SK-N-SH (cell line): ENCODE data around the gene UBE2U. TPM values are rescaled to one million over a fixed set of nuclear protein-coding genes. Genes with fewer than 3 reads are reported as not detected.
A peak's percentile ranks its signal among the peaks of the same experiment; 100 is the strongest.

Experiments used
- CTCF ChIA-PET: fragments of 300-600, 350-600 bp; formaldehyde crosslinking; extraction: SDS; loops from one replicate; lab custom pipeline; 2021; lab: Yijun Ruan, JAX
- POLR2A ChIA-PET: fragments of 350-600 bp; sonication (Branson Sonifier 250); formaldehyde crosslinking; extraction: SDS; loops from one replicate; lab custom pipeline; 2020; ENCODE audit warnings: antibody characterized with exemption, inconsistent platforms; lab: Yijun Ruan, JAX
- DNase-seq: peaks from one replicate; pipeline ENCODE4 v3.0.0; 2012
- H2AFZ ChIP-seq: fragments of 200-600 bp; sonication (generic); 2 replicates; pipeline ENCODE4 v1.8.1; 2016; ENCODE audit warnings: antibody characterized with exemption, mild to moderate bottlenecking, low read depth
- H3F3A ChIP-seq: fragments of 200-600 bp; sonication (generic); replicated peaks from 2 replicates; pipeline ENCODE3; 2016; ENCODE audit warnings: antibody characterized with exemption, mild to moderate bottlenecking; ENCODE audit not compliant: insufficient read depth
- H3K27ac ChIP-seq, 2 experiments: fragments of 200-500 bp in 1 of 2; fragments of 200-600 bp in 1 of 2; sonication (Bioruptor generic) in 1 of 2; sonication (generic), shearing (Covaris generic) in 1 of 2; 2 replicates each; pipeline versions ENCODE4 v1.5.1 to v1.6.1; 2014 to 2016; ENCODE audit warnings: low read depth in 2 of 2, inconsistent platforms in 1 of 2, low read length in 1 of 2, mild to moderate bottlenecking in 1 of 2, mixed read lengths in 1 of 2
- H3K27me3 ChIP-seq: fragments of 200-600 bp; sonication (generic), shearing (Covaris generic); 2 replicates; pipeline ENCODE4 v1.6.1; 2016; ENCODE audit warnings: mixed run types; ENCODE audit not compliant: insufficient read depth
- H3K36me3 ChIP-seq, 2 experiments: fragments of 200-500 bp in 1 of 2; fragments of 200-600 bp in 1 of 2; sonication (Bioruptor generic) in 1 of 2; sonication (generic) in 1 of 2; replicated peaks in 1 of 2; 2 replicates each; pipeline versions ENCODE3 to v1.5.1; 2014 to 2016; ENCODE audit warnings: low read length in 1 of 2, mild to moderate bottlenecking in 1 of 2; ENCODE audit not compliant: insufficient read depth in 2 of 2, control insufficient read depth in 1 of 2
- H3K4me1 ChIP-seq, 2 experiments: fragments of 200-500 bp in 1 of 2; fragments of 200-600 bp in 1 of 2; sonication (Bioruptor generic) in 1 of 2; sonication (generic), shearing (Covaris generic) in 1 of 2; 2 replicates each; pipeline versions ENCODE4 v1.5.1 to v1.6.1; 2014 to 2016; ENCODE audit warnings: low read depth in 1 of 2, low read length in 1 of 2, mixed run types in 1 of 2; ENCODE audit not compliant: insufficient read depth in 2 of 2, control insufficient read depth in 1 of 2
- H3K4me2 ChIP-seq: fragments of 200-600 bp; sonication (generic), shearing (Covaris generic); 2 replicates; pipeline ENCODE4 v1.6.1; 2017; ENCODE audit warnings: mixed run types
- H3K4me3 ChIP-seq, 2 experiments: fragments of 200-500 bp in 1 of 2; fragments of 200-600 bp in 1 of 2; sonication (Bioruptor generic) in 1 of 2; sonication (generic), shearing (Covaris generic) in 1 of 2; 2 replicates each; pipeline versions ENCODE4 v1.5.1 to v1.8.1; 2014 to 2016; ENCODE audit warnings: low read depth in 2 of 2, inconsistent platforms in 1 of 2, low read length in 1 of 2, mild to moderate bottlenecking in 1 of 2, mixed read lengths in 1 of 2, moderate library complexity in 1 of 2
- H3K79me2 ChIP-seq: fragments of 200-600 bp; sonication (generic); 2 replicates; pipeline ENCODE4 v1.8.1; 2017; ENCODE audit warnings: mild to moderate bottlenecking; ENCODE audit not compliant: insufficient read depth
- H3K9ac ChIP-seq: fragments of 200-600 bp; sonication (generic); 2 replicates; pipeline ENCODE4 v1.6.1; 2017; ENCODE audit warnings: mixed run types
- H3K9me2 ChIP-seq: fragments of 200-600 bp; sonication (generic); 2 replicates; pipeline ENCODE4 v1.6.1; 2017; ENCODE audit warnings: mixed run types
- H3K9me3 ChIP-seq: fragments of 200-600 bp; sonication (generic); 2 replicates; pipeline ENCODE4 v1.6.1; 2017; ENCODE audit warnings: mixed run types, mild to moderate bottlenecking, moderate library complexity
- H4K20me1 ChIP-seq: fragments of 200-600 bp; sonication (generic); 2 replicates; pipeline ENCODE4 v1.6.1; 2017; ENCODE audit warnings: mild to moderate bottlenecking, mixed run types; ENCODE audit not compliant: insufficient read depth
- ELF1 ChIP-seq: IDR thresholded peaks from 2 replicates; pipeline ENCODE4 v1.4.0; 2012
- EP300 ChIP-seq, 2 experiments: IDR thresholded peaks; 2 replicates each; pipeline versions ENCODE4 v1.4.0 to v1.6.1; 2012; ENCODE audit warnings: borderline replicate concordance in 1 of 2, low read depth in 1 of 2, low read length in 1 of 2
- EZH2phosphoT487 ChIP-seq: fragments of 200-600 bp; sonication (generic); IDR thresholded peaks from 2 replicates; pipeline ENCODE4 v1.6.1; 2017; ENCODE audit warnings: low read depth, mixed run types, mild to moderate bottlenecking, antibody characterized with exemption, moderate library complexity, borderline replicate concordance
- FOSL2 ChIP-seq: IDR thresholded peaks from 2 replicates; pipeline ENCODE4 v1.4.0; 2012; ENCODE audit warnings: low read depth, mild to moderate bottlenecking, moderate library complexity, borderline replicate concordance
- FOXM1 ChIP-seq: IDR thresholded peaks from 2 replicates; pipeline ENCODE4 v1.4.0; 2012; ENCODE audit warnings: low read depth, mild to moderate bottlenecking
- GABPA ChIP-seq: IDR thresholded peaks from 2 replicates; pipeline ENCODE4 v1.4.0; 2012; ENCODE audit warnings: low read depth, mild to moderate bottlenecking
- MEF2A ChIP-seq: IDR thresholded peaks from 2 replicates; pipeline ENCODE4 v1.4.0; 2012; ENCODE audit warnings: low read depth, borderline replicate concordance
- NFIC ChIP-seq: IDR thresholded peaks from 2 replicates; pipeline ENCODE4 v1.4.0; 2012; ENCODE audit warnings: borderline replicate concordance
- POLR2AphosphoS5 ChIP-seq: IDR thresholded peaks from 2 replicates; pipeline ENCODE4 v1.6.1; 2012; ENCODE audit warnings: low read depth, low read length
- RCOR1 ChIP-seq: fragments of 150-350 bp; IDR thresholded peaks from 2 replicates; pipeline ENCODE4 v1.6.1; 2017; ENCODE audit warnings: antibody characterized with exemption, low read length
- RFX5 ChIP-seq: IDR thresholded peaks from 2 replicates; pipeline ENCODE4 v1.6.1; 2012; ENCODE audit warnings: mild to moderate bottlenecking, improper control_type of control experiment, low read length
- RXRA ChIP-seq: IDR thresholded peaks from 2 replicates; pipeline ENCODE4 v1.4.0; 2012; ENCODE audit warnings: low read depth, mild to moderate bottlenecking, borderline replicate concordance
- SIN3A ChIP-seq: IDR thresholded peaks from 2 replicates; pipeline ENCODE4 v1.6.1; 2012; ENCODE audit warnings: low read depth, mild to moderate bottlenecking, low read length, moderate library complexity, borderline replicate concordance
- SMC3 ChIP-seq: IDR thresholded peaks from 2 replicates; pipeline ENCODE4 v1.6.1; 2012; ENCODE audit warnings: low read depth, low read length, improper control_type of control experiment
- TAF1 ChIP-seq: IDR thresholded peaks from 2 replicates; pipeline ENCODE4 v1.6.1; 2012; ENCODE audit warnings: low read depth, mild to moderate bottlenecking, low read length, moderate library complexity, borderline replicate concordance
- TCF12 ChIP-seq: IDR thresholded peaks from 2 replicates; pipeline ENCODE4 v1.4.0; 2012
- WGBS: methylation state at CpG from one replicate; pipeline ENCODE4 v1.1.6; 2017; ENCODE audit warnings: low lambda C conversion rate; 5-methylcytosine and 5-hydroxymethylcytosine counted together
- polyA plus RNA-seq, 3 experiments: library from polyadenylated mRNA; depleted of rRNA; stranded (reverse); fragments of >200 nt; gene quantifications; 2 replicates each; pipeline ENCODE4 v1.2.3, GENCODE V29; 2012
- TF ChIP-seq, protein P1 (sequence below): IDR thresholded peaks from 2 replicates; pipeline ENCODE4 v1.4.0; 2012; ENCODE audit warnings: low read depth, borderline replicate concordance
- TF ChIP-seq, protein P2 (sequence below): IDR thresholded peaks from 2 replicates; pipeline ENCODE4 v1.4.0; 2012; ENCODE audit warnings: low read depth
- TF ChIP-seq, protein P3 (sequence below): fragments of 150-350 bp; IDR thresholded peaks from 2 replicates; pipeline ENCODE4 v1.6.1; 2017; ENCODE audit warnings: antibody characterized with exemption, low read length, low read depth, borderline replicate concordance
- TF ChIP-seq, protein P4 (sequence below): IDR thresholded peaks from 2 replicates; pipeline ENCODE4 v1.4.0; 2012; ENCODE audit warnings: low read depth, borderline replicate concordance
- TF ChIP-seq, protein P5 (sequence below): IDR thresholded peaks from 2 replicates; pipeline ENCODE4; 2012
- TF ChIP-seq, protein P6 (sequence below): fragments of 200-600 bp; sonication (generic); IDR thresholded peaks from 2 replicates; pipeline ENCODE4 v1.6.1; 2017; ENCODE audit warnings: antibody characterized with exemption, mild to moderate bottlenecking, moderate library complexity
- TF ChIP-seq, protein P7 (sequence below): fragments of 150-350 bp; IDR thresholded peaks from 2 replicates; pipeline ENCODE4 v1.6.1; 2016; ENCODE audit warnings: mild to moderate bottlenecking, low read depth, low read length

Gene UBE2U
- polyA plus RNA-seq, 1 of the 3 experiments (the other 2 are of a cell fraction): not detected

DNA sequence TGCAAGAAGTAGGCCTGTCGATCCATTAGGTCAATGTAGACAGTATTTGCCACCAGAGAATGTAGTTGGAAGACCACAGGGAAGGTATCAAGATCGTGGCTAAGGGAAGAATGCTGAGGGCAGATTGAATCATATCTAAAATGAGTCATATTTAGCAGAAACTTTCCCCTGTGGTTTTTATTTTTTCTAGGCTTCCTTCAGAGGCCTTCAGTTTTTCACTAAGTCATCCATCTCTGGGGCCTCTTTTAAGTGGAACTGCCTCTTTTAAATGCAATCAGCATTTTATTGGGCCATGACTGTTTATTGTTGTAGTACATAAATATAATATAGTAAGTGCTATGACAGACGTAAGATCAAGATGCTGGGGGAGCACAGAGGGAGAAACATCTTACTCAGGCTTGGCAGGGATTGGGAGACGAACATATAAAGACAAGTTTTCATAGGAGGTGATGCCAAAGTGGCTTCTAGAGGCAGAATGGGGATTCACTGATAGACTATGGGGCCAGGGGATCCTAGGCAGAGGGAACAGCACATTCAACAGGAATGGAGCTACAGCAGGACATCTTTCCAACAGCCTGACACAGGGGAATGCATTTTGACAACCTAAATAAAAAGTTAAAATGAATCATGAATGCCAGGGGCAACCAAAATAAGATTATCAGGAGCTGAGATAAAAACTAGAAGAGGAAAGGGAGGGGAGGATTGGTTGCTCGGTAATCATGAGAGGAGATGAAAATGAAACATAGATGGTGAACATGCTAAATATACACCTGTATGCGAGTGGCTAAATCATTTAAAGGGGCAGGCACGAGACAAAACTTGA, 20.1 kb downstream of the UBE2U start:
- H3K9ac ChIP-seq: peak overlapping the region; percentile 17; the same call in 1 of the 2 replicates
- H3K4me3 ChIP-seq: no peak overlapping the region
- POLR2A ChIA-PET: no interaction called here
- DNase-seq: no peak
- H3F3A ChIP-seq: peaks cover 23% of the 10 kb centered on the region
- no peaks in the 10 kb centered on the region for H3K79me2 ChIP-seq
- peak overlapping the region; percentile 33 for H2AFZ ChIP-seq
- no peaks in the 10 kb centered on the region for H4K20me1 ChIP-seq
- peaks cover 0 to 3% of the 10 kb centered on the region in 2 experiments; a peak in 1 of 4 replicates for H3K4me1 ChIP-seq
- peak overlapping the region; percentile 44; the same call in 1 of the 2 replicates for H3K4me2 ChIP-seq
- H3K27ac ChIP-seq: peak overlapping the region; percentile 17 to 84; a peak in 2 of 4 replicates
- no peaks in the 10 kb centered on the region for H3K9me2 ChIP-seq
- WGBS: 35% methylated on average over 7 of the region's 7 CpGs
- H3K36me3 ChIP-seq: no peaks in the 10 kb centered on the region
- no peaks in the 10 kb centered on the region for H3K9me3 ChIP-seq
- H3K27me3 ChIP-seq: no peaks in the 10 kb centered on the region
- CTCF ChIA-PET: interaction anchor here (0.8 kb wide), 1 partner anchor 23 kb away, joined by 3 read pairs; no protein-coding TSS in a partner anchor
- TF ChIP-seq EP300 (IDR thresholded peaks at IDR 0.05; ENCODE audit: borderline replicate concordance in 1 of 2, low read depth in 1 of 2, low read length in 1 of 2) (peak in 1 of 2 experiments; percentile 52; a peak in 2 of 4 replicates), TAF1 (no peak), EZH2phosphoT487 (no peak), RCOR1 (no peak), TCF12 (peak; percentile 70), FOSL2 (peak; percentile 85), FOXM1 (no peak), RFX5 (no peak), POLR2AphosphoS5 (no peak; the same call in 1 of the 2 replicates), SMC3 (no peak), GABPA (no peak), NFIC (peak; percentile 55), MEF2A (peak; percentile 25; the same call in 1 of the 2 replicates), RXRA (peak; percentile 34; the same call in 1 of the 2 replicates), ELF1 (no peak), SIN3A (no peak)
- TF ChIP-seq, protein P1, sequence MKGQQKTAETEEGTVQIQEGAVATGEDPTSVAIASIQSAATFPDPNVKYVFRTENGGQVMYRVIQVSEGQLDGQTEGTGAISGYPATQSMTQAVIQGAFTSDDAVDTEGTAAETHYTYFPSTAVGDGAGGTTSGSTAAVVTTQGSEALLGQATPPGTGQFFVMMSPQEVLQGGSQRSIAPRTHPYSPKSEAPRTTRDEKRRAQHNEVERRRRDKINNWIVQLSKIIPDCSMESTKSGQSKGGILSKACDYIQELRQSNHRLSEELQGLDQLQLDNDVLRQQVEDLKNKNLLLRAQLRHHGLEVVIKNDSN: no peak
- TF ChIP-seq, protein P2, sequence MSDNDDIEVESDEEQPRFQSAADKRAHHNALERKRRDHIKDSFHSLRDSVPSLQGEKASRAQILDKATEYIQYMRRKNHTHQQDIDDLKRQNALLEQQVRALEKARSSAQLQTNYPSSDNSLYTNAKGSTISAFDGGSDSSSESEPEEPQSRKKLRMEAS: peak; percentile 8; the same call in 1 of the 2 replicates
- TF ChIP-seq, protein P3, sequence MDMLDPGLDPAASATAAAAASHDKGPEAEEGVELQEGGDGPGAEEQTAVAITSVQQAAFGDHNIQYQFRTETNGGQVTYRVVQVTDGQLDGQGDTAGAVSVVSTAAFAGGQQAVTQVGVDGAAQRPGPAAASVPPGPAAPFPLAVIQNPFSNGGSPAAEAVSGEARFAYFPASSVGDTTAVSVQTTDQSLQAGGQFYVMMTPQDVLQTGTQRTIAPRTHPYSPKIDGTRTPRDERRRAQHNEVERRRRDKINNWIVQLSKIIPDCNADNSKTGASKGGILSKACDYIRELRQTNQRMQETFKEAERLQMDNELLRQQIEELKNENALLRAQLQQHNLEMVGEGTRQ: no peak
- TF ChIP-seq, protein P4, sequence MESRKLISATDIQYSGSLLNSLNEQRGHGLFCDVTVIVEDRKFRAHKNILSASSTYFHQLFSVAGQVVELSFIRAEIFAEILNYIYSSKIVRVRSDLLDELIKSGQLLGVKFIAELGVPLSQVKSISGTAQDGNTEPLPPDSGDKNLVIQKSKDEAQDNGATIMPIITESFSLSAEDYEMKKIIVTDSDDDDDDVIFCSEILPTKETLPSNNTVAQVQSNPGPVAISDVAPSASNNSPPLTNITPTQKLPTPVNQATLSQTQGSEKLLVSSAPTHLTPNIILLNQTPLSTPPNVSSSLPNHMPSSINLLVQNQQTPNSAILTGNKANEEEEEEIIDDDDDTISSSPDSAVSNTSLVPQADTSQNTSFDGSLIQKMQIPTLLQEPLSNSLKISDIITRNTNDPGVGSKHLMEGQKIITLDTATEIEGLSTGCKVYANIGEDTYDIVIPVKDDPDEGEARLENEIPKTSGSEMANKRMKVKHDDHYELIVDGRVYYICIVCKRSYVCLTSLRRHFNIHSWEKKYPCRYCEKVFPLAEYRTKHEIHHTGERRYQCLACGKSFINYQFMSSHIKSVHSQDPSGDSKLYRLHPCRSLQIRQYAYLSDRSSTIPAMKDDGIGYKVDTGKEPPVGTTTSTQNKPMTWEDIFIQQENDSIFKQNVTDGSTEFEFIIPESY: no peak
- TF ChIP-seq, protein P5, sequence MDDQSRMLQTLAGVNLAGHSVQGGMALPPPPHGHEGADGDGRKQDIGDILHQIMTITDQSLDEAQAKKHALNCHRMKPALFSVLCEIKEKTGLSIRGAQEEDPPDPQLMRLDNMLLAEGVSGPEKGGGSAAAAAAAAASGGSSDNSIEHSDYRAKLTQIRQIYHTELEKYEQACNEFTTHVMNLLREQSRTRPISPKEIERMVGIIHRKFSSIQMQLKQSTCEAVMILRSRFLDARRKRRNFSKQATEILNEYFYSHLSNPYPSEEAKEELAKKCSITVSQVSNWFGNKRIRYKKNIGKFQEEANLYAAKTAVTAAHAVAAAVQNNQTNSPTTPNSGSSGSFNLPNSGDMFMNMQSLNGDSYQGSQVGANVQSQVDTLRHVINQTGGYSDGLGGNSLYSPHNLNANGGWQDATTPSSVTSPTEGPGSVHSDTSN: peak; percentile 66
- TF ChIP-seq, protein P6, sequence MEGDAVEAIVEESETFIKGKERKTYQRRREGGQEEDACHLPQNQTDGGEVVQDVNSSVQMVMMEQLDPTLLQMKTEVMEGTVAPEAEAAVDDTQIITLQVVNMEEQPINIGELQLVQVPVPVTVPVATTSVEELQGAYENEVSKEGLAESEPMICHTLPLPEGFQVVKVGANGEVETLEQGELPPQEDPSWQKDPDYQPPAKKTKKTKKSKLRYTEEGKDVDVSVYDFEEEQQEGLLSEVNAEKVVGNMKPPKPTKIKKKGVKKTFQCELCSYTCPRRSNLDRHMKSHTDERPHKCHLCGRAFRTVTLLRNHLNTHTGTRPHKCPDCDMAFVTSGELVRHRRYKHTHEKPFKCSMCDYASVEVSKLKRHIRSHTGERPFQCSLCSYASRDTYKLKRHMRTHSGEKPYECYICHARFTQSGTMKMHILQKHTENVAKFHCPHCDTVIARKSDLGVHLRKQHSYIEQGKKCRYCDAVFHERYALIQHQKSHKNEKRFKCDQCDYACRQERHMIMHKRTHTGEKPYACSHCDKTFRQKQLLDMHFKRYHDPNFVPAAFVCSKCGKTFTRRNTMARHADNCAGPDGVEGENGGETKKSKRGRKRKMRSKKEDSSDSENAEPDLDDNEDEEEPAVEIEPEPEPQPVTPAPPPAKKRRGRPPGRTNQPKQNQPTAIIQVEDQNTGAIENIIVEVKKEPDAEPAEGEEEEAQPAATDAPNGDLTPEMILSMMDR: no peak
- TF ChIP-seq, protein P7, sequence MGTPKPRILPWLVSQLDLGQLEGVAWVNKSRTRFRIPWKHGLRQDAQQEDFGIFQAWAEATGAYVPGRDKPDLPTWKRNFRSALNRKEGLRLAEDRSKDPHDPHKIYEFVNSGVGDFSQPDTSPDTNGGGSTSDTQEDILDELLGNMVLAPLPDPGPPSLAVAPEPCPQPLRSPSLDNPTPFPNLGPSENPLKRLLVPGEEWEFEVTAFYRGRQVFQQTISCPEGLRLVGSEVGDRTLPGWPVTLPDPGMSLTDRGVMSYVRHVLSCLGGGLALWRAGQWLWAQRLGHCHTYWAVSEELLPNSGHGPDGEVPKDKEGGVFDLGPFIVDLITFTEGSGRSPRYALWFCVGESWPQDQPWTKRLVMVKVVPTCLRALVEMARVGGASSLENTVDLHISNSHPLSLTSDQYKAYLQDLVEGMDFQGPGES: no peak
